ENCODE data around the gene ZNF423. TPM values are rescaled to one million over a fixed set of nuclear protein-coding genes. Genes with fewer than 3 reads are reported as not detected.

Gene ZNF423
- total and polyA plus RNA-seq, 7 donors, result 2.3 to 30.7 (median 14.4) TPM

DNA sequence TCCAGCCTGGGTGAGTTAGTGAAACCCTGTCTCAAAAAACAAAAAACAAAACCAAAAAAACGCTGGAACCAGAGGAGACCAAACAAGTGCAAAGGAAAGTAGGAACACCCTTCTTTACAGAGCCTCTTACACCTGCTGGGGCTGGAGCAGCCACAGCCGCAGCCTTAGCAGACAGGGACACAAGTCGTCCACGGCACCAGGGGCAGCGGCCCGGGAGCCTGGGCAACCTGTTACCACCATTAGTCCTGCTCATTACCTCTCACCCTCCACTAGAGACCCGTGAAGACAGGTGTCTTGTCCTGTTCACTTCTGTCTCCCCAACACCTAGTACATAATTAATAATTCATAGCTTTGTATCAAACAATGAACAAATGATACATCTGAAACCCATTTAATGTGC lies 398.7 kb downstream of the ZNF423 start:
- no peak for ATAC-seq
- H3K36me3 ChIP-seq (ENCODE audit: insufficient read depth in 1 of 2, low read depth in 1 of 2), result no peaks in the 10 kb centered on the region
- intact Hi-C loops (cut with DNase I), result no loop called here
- H3K27ac ChIP-seq, result no peak overlapping the region
- H3K27me3 ChIP-seq (ENCODE audit: insufficient read depth in 3 of 3, low read length in 2 of 3), result peaks cover 0 to 2% (median 0%) of the 10 kb centered on the region in 3 donors
- TF ChIP-seq, protein P1, sequence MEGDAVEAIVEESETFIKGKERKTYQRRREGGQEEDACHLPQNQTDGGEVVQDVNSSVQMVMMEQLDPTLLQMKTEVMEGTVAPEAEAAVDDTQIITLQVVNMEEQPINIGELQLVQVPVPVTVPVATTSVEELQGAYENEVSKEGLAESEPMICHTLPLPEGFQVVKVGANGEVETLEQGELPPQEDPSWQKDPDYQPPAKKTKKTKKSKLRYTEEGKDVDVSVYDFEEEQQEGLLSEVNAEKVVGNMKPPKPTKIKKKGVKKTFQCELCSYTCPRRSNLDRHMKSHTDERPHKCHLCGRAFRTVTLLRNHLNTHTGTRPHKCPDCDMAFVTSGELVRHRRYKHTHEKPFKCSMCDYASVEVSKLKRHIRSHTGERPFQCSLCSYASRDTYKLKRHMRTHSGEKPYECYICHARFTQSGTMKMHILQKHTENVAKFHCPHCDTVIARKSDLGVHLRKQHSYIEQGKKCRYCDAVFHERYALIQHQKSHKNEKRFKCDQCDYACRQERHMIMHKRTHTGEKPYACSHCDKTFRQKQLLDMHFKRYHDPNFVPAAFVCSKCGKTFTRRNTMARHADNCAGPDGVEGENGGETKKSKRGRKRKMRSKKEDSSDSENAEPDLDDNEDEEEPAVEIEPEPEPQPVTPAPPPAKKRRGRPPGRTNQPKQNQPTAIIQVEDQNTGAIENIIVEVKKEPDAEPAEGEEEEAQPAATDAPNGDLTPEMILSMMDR (IDR thresholded peaks at IDR 0.05), result no peak
- WGBS, 3 donors, result 85 to 88% (median 86%) methylated on average over 7 of the region's 7 CpGs
- H3K4me3 ChIP-seq, result no peak overlapping the region
- peak in 1 of 2 donors; percentile 28 for DNase-seq
- H3K9me3 ChIP-seq, result no peaks in the 10 kb centered on the region
- H3K4me1 ChIP-seq, result no peaks in the 10 kb centered on the region

DNA sequence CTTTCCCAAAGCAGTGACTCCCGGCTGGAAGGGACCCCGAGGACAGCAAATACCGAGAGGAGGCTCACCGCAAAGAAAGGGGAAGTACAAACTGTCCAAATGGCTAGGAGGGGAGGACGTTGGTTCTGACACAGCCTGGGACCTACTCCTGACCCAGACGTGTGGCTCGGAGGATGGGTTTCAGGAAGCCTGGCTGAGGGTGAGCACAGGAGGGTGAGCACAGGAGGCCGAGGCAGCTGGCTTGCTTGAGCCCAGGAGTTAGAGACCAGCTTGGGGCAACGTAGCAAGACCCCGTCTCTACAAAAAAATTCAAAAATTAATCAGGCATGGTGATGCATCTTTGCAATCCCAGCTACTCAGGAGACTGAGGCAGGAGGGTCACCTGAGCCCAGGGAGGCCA lies 399.1 kb downstream of the ZNF423 start:
- H3K9me3 ChIP-seq, result no peaks in the 10 kb centered on the region
- no peak for ATAC-seq
- DNase-seq, result peak in 1 of 2 donors; percentile 46
- H3K36me3 ChIP-seq (ENCODE audit: insufficient read depth in 1 of 2, low read depth in 1 of 2), result no peaks in the 10 kb centered on the region
- intact Hi-C loops (cut with DNase I), result no loop called here
- TF ChIP-seq, protein P1 (IDR thresholded peaks at IDR 0.05), result no peak
- H3K27ac ChIP-seq, result no peak overlapping the region
- peaks cover 0 to 2% (median 0%) of the 10 kb centered on the region in 3 donors for H3K27me3 ChIP-seq (ENCODE audit: insufficient read depth in 3 of 3, low read length in 2 of 3)
- H3K4me1 ChIP-seq, result no peaks in the 10 kb centered on the region
- H3K4me3 ChIP-seq, result no peak overlapping the region
- 85 to 88% (median 87%) methylated on average over 10 of the region's 10 CpGs for WGBS, 3 donors

DNA sequence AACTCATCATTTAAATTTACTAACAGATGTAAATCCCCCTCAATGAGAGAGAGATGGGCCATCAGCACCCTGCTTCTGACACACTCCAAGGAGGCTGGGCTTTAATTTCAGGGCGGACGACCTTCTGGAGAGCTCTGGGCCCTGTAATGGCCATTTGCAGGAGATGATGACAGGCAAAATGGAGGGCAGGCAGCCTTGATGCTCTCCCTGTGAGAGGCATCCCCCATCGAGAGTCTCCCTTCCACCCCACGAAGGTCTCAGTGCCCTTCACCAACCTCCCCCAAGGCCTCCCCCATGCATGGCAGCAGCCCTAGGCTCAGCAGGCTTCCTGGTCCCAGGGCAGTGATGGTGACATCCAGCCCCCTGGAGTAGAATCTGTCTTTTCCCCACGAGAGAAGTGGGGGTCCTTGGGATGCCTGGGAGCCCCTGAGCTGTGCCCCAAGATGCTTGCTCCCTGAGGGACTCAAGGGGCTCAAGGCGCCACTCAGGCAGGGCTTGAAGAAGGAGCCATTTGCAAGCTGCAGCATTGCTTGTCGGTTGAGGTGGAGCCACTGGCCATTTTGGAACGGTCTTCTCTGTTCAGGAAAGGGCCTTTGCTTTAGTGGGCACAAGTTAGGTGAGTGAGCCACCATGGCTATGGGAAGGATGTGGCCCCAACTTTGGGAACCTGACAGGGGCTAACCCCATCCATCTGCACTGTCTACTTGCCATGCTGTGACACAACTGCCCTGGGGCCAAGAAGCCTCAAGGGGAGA lies 399.7 kb downstream of the ZNF423 start:
- Histone ChIP-seq H3K36me3 (ENCODE audit: insufficient read depth in 1 of 2, low read depth in 1 of 2) (no peaks in the 10 kb centered on the region), H3K4me3 (no peak overlapping the region), H3K4me1 (no peaks in the 10 kb centered on the region), H3K9me3 (no peaks in the 10 kb centered on the region), H3K27me3 (ENCODE audit: insufficient read depth in 3 of 3, low read length in 2 of 3) (peaks cover 0 to 2% (median 0%) of the 10 kb centered on the region in 3 donors), H3K27ac (no peak overlapping the region)
- peak in 1 of 2 donors; percentile 34 for DNase-seq
- intact Hi-C loops (cut with DNase I), result no loop called here
- TF ChIP-seq, protein P1 (IDR thresholded peaks at IDR 0.05), result no peak
- 89 to 91% (median 91%) methylated on average over 8 of the region's 8 CpGs for WGBS, 3 donors
- ATAC-seq, result no peak

GRCh38 chr16:49455181-49455990 lies 400.5 kb downstream of the ZNF423 start:
- Histone ChIP-seq H3K27ac (no peak overlapping the region), H3K4me1 (no peaks in the 10 kb centered on the region), H3K4me3 (no peak overlapping the region), H3K27me3 (ENCODE audit: insufficient read depth in 3 of 3, low read length in 2 of 3) (peaks cover 0 to 2% (median 0%) of the 10 kb centered on the region in 3 donors), H3K36me3 (ENCODE audit: insufficient read depth in 1 of 2, low read depth in 1 of 2) (no peaks in the 10 kb centered on the region), H3K9me3 (no peaks in the 10 kb centered on the region)
- DNase-seq, result peak in 1 of 2 donors; percentile 22
- WGBS, 3 donors, result 89 to 93% (median 93%) methylated on average over 11 of the region's 11 CpGs
- ATAC-seq, result no peak
- intact Hi-C loops (cut with DNase I), result no loop called here
- TF ChIP-seq, protein P1 (IDR thresholded peaks at IDR 0.05), result no peak

Measured in psoas muscle (tissue), 8 donors.